GM19395 (cell line): ENCODE measurements around the gene CCDC150.
"Not testable (repeated sequence)": the region's sequence is repeated elsewhere in the genome, so short reads cannot be mapped to it uniquely, and the experiment has no call there.

ENCODE experiments used
- ATAC-seq: cut with Tn5 transposase; IDR thresholded peaks from one replicate; pipeline ENCODE4 v1.9.1; 2021; ENCODE audit warnings: mild to moderate bottlenecking, moderate library complexity; ENCODE audit not compliant: unreplicated experiment

CCDC150 gene

GRCh38 chr2:196639180-196640030 is at the start of gene CCDC150:
Gene CCDC150 (plus strand): TSS chr2:196639715. CDS start chr2:196639767, 52 bp downstream.
- ATAC-seq, result peak; percentile 99

GRCh38 chr2:196590286-196590685 is 49.2 kb upstream of the CCDC150 start:
- ATAC-seq, result no peak

DNA sequence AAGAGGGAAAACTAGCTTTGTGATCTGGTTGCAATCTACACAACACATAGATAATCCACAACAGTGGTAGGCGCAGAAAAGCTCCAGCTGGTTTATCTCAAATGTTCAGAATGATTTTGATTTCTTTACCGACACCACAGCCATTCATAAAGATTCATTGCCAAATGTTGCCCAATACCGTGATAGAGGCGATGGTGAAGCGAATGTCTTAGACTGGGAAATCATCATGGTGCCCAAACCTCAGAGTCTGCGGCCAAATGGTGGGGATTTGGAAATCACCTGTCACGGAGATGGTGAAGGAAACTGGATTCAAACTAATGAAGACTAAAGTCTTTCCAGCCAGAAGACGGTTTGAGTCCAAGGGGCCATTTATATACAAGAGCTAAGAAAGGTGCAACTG is 48.5 kb upstream of the CCDC150 start:
- ATAC-seq, result no peak

GRCh38 chr2:196591621-196592022 is 47.9 kb upstream of the CCDC150 start:
- no peak for ATAC-seq

DNA sequence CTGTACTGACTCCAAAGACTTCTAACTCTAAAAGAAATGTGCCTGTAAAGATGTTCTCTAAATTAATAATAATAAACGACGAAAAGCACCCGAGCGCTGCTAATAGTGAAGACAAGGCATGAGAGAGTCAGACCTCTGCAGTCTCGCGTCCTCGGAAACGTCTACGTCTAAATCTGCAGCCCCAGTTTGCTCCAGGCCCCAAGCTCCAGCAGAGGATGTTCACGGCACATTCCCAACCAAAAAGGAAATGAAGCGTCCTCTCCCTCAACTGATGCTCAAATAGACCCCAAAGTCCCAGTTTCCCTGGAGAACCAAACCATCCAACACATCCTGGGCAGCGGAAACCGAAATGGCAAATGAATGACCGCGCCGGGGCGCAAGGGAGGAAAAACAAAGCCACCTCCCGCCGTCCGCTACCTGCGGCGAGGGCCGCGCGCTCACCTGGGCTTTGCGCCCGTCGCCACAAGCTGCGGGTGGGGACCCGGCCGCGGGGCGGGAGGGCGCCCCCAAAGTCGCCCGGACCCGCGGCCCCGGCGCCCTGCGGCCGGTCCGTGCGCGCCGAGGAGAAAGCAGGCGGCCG is 47.1 kb upstream of the CCDC150 start:
- peak; percentile 25 for ATAC-seq

- peak; percentile 73 for ATAC-seq
Observed at GRCh38 chr2:196592911-196593881, 46.3 kb upstream of the CCDC150 start, which contains the start of gene HECW2. Gene HECW2 (minus strand): TSS chr2:196593554.

- no peak for ATAC-seq
Observed at GRCh38 chr2:196594158-196594557, 45.4 kb upstream of the CCDC150 start.

- ATAC-seq, result no peak
Observed at GRCh38 chr2:196597531-196597930, 42.0 kb upstream of the CCDC150 start.

DNA sequence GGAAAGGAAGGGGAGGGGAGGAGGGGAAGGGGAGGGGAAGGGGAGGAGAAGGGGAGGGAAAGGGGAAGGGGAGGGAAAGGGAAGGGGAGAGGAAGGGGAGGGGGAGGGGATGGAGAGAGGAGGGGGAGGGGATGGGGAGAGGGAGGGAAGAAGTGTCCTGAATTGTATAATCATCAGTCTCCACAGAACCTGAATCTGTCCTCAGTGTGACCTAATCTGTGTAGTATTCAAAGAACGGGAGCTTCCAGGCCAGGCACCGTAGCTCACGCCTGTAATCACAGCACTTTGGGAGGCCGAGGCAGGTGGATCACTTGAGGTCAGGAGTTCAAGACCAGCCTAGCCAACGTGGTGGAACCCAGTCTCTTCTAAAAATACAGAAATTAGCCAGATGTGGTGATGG is 41.1 kb upstream of the CCDC150 start:
- no peak for ATAC-seq

DNA sequence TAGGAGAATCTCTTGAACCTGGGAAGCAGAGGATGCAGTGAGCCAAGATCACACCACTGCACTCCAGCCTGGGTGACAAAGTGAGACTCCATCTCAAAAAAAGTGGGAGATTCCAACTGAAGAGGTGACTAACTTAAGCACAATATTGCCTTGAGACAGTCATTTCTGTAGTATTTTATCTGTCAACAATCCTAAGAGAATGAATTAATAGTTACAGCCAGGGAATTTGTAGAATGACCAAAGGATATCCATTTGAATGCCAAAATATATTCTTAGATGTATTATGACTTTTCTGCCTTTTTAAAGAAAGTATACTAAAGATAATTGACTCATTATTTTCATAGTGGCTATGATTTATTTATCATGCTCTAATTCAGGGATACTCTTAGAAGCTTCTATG is 40.7 kb upstream of the CCDC150 start:
- no peak for ATAC-seq

- ATAC-seq, result no peak
Observed at GRCh38 chr2:196601430-196602306, 37.8 kb upstream of the CCDC150 start.

DNA sequence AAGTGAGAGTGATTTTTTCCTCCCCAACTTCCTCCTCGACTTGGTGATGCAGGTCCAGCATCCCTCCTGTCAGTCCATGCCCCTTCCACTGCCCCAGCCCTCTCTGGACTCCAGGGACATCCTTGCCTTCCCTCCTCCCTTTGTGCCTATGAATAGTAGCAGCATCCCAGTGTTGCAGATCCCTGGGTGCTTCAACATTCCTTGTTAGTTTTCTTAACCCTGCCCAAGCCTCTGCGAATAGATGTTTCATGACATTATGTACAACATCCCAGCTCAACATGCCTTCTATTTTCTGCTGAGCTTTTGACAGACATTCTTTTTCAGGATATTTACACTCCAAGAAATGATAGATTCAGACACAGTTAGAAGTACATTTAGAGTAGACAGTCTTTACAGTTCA is 35.3 kb upstream of the CCDC150 start:
- ATAC-seq, result no peak

GRCh38 chr2:196606516-196606915 is 33.0 kb upstream of the CCDC150 start:
- ATAC-seq, result no peak

DNA sequence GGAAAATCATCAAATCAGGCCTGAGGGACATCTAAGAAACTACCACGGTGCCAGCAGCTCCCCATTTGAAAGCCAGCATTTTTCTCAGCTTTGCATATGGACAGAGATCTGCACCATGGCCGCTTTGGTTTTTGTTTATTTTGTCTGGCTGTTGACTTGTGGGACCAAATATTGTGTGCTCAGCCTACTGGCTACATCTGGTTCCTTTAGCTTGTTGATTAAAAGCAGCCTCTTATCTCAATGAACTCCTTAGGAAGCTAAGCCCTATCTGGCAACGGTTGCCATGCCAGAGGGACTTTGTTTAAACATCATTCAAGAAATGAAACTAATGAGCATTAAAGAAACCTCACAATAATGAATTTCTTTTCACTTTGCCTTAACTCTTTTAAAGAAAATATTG is 32.4 kb upstream of the CCDC150 start:
- ATAC-seq, result no peak

DNA sequence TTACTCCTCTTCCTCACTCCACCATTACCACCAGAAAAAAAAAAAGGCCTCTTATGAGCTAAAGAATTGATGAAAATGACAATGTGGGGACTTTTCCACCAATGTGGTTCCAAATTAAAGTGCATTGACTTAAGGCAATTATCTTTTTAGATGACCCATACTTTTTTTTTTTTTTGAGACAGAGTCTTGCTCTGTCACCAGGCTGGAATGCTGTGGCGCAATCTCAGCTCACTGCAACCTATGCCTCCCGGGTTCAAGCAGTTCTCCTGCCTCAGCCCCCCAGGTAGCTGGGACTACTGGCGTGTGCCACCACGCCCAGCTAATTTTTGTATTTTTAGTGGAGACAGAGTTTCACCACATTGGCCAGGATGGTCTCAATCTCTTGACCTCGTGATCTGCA is 31.6 kb upstream of the CCDC150 start:
- ATAC-seq, result not testable (repeated sequence)

- ATAC-seq, result no peak
Observed at GRCh38 chr2:196609806-196610205, 29.7 kb upstream of the CCDC150 start.

GRCh38 chr2:196610796-196611195 is 28.7 kb upstream of the CCDC150 start:
- ATAC-seq, result no peak

DNA sequence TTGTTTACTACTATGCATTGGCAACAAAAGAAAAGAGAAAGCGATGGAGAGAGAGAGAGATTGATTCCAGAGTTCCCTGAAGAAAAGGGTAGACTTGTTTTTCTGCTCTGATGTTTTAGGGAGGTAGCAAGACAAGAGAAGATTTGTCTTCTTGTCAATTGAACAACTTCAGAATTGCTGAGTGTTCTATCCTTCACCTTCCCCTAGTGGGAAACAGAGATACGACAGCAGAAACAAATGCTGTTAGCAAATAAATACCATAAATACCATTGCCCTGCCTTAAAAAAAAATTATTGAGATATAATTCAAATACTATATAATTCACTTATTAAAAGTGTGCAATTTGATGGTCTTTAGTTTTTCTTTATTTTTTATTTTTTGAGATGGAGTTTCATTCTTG is 26.2 kb upstream of the CCDC150 start:
- no peak for ATAC-seq

DNA sequence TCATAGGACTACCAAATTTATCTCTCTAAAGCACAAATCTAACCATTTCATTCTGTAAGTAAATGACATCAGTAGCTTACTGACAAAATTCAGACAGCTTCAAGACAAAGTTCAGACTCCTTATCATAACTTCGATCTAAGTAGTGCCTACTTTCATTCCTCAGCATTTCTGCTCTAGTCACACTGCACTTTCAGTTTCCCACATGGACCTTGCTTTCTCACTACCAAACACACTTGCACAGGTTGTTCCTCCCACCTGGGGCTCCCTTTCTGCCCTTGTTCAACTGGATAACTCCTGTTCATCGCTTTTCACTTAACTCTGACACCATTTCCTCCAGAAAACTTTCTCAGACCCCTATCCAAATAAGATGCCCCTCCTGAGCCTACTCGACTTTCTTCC is 22.1 kb upstream of the CCDC150 start:
- ATAC-seq, result no peak

GRCh38 chr2:196618661-196619060 is 20.9 kb upstream of the CCDC150 start:
- ATAC-seq, result no peak
